Common myeloid progenitor, CD34-positive (primary cell): Measurements from ENCODE around the gene PCLO.

Experiments
- CTCF ChIA-PET: fragments of 350-600 bp; sonication (Branson Sonifier 250); formaldehyde crosslinking; loops from one replicate; lab custom pipeline; 2021; ENCODE audit warnings: antibody characterized with exemption; lab: Charles Lee
- POLR2A ChIA-PET: fragments of 350-600 bp; sonication (Branson Sonifier 250); formaldehyde crosslinking; loops from one replicate; lab custom pipeline; 2021; ENCODE audit warnings: antibody characterized with exemption; lab: Charles Lee
- DNase-seq, 3 donors: peaks; one replicate each; pipeline versions ENCODE4 v3.0.0 to v3.0.0-alpha.2; 2013
- H3K27ac ChIP-seq, 2 experiments: 1 replicate in 1 of 2; 2 replicates in 1 of 2; pipeline ENCODE4 v1.7.0; 2013; ENCODE audit warnings: inconsistent platforms in 2 of 2, low read length in 2 of 2, mild to moderate bottlenecking in 2 of 2, low read depth in 1 of 2, moderate library complexity in 1 of 2; ENCODE audit not compliant: severe bottlenecking in 2 of 2, insufficient read depth in 1 of 2, poor library complexity in 1 of 2
- H3K27me3 ChIP-seq, 5 experiments: replicated peaks in 2 of 5; 1 replicate in 3 of 5; 2 replicates in 2 of 5; pipeline versions ENCODE4 v1.6.1 to v1.7.0; 2013; ENCODE audit warnings: low read length in 4 of 5, mild to moderate bottlenecking in 2 of 5, moderate library complexity in 2 of 5, inconsistent platforms in 1 of 5; ENCODE audit not compliant: insufficient read depth in 5 of 5, control insufficient read depth in 4 of 5
- H3K36me3 ChIP-seq, 4 experiments: 1 replicate in 2 of 4; 2 replicates in 2 of 4; pipeline versions ENCODE4 v1.6.1 to v1.7.0; 2013; ENCODE audit warnings: low read length in 3 of 4, control low read depth in 1 of 4, mild to moderate bottlenecking in 1 of 4; ENCODE audit not compliant: control insufficient read depth in 4 of 4, insufficient read depth in 4 of 4
- H3K4me1 ChIP-seq, 4 experiments: 1 replicate in 3 of 4; 2 replicates in 1 of 4; pipeline versions ENCODE4 v1.6.1 to v1.7.1; 2013; ENCODE audit warnings: low read length in 3 of 4, mild to moderate bottlenecking in 3 of 4, control low read depth in 1 of 4, inconsistent platforms in 1 of 4, moderate library complexity in 1 of 4; ENCODE audit not compliant: control insufficient read depth in 4 of 4, insufficient read depth in 4 of 4; ENCODE audit errors: control extremely low read depth in 1 of 4
- H3K4me3 ChIP-seq, 7 experiments: 1 replicate in 4 of 7; 2 replicates in 3 of 7; pipeline versions ENCODE4 v1.5.1 to v1.7.0; 2013; ENCODE audit warnings: mild to moderate bottlenecking in 7 of 7, low read length in 6 of 7, moderate library complexity in 6 of 7, inconsistent platforms in 2 of 7, low read depth in 2 of 7, control low read depth in 1 of 7; ENCODE audit not compliant: insufficient read depth in 4 of 7, control insufficient read depth in 1 of 7; ENCODE audit errors: extremely low read depth in 1 of 7
- H3K9me3 ChIP-seq, 5 experiments: 1 replicate in 4 of 5; 2 replicates in 1 of 5; pipeline versions ENCODE4 v1.6.1 to v1.7.1; 2013; ENCODE audit warnings: low read length in 4 of 5, mild to moderate bottlenecking in 2 of 5, inconsistent platforms in 1 of 5, low read depth in 1 of 5, moderate library complexity in 1 of 5; ENCODE audit not compliant: control insufficient read depth in 4 of 5, insufficient read depth in 2 of 5; ENCODE audit errors: control extremely low read depth in 1 of 5
- WGBS: methylation state at CpG from one replicate; pipeline ENCODE4 v1.1.5; 2013; ENCODE audit not compliant: insufficient coverage; 5-methylcytosine and 5-hydroxymethylcytosine counted together

PCLO gene

GRCh38 chr7:82950436-82950835, 212.2 kb downstream of the PCLO start:
- POLR2A ChIA-PET = no interaction called here
- WGBS = 92% methylated on average over 4 of the region's 4 CpGs
- H3K27ac ChIP-seq = no peak overlapping the region

GRCh38 chr7:82945480-82945879, 217.2 kb downstream of the PCLO start:
- H3K4me1 ChIP-seq = no peaks in the 10 kb centered on the region
- ChIA-PET POLR2A (no interaction called here), CTCF (no interaction called here)
- no peak for DNase-seq
- no peaks in the 10 kb centered on the region for H3K9me3 ChIP-seq
- no peaks in the 10 kb centered on the region for H3K27me3 ChIP-seq
- H3K36me3 ChIP-seq = no peaks in the 10 kb centered on the region
- no CpG with 5 or more reads among the region's 3 CpGs for WGBS
- no peak overlapping the region for H3K27ac ChIP-seq
- H3K4me3 ChIP-seq = no peak overlapping the region

More at GRCh38 chr7:82950436-82950835, 212.2 kb downstream of the PCLO start:
- Histone ChIP-seq H3K4me3 (no peak overlapping the region), H3K4me1 (no peaks in the 10 kb centered on the region), H3K27me3 (no peaks in the 10 kb centered on the region), H3K36me3 (no peaks in the 10 kb centered on the region), H3K9me3 (no peaks in the 10 kb centered on the region)
- DNase-seq = no peak
- CTCF ChIA-PET = no interaction called here

GRCh38 chr7:82945056-82945455, 217.6 kb downstream of the PCLO start:
- ChIA-PET POLR2A (no interaction called here), CTCF (interaction anchor here (0.6 kb wide), 1 partner anchor 129 kb away, joined by 3 read pairs; no protein-coding TSS in a partner anchor)
- H3K36me3 ChIP-seq = no peaks in the 10 kb centered on the region
- WGBS = no CpG with 5 or more reads among the region's 4 CpGs
- no peaks in the 10 kb centered on the region for H3K9me3 ChIP-seq
- H3K27me3 ChIP-seq = no peaks in the 10 kb centered on the region
- no peaks in the 10 kb centered on the region for H3K4me1 ChIP-seq
- no peak overlapping the region for H3K27ac ChIP-seq
- DNase-seq = no peak
- no peak overlapping the region for H3K4me3 ChIP-seq

- Histone ChIP-seq H3K36me3 (no peaks in the 10 kb centered on the region), H3K4me1 (no peaks in the 10 kb centered on the region), H3K27ac (no peak overlapping the region), H3K9me3 (no peaks in the 10 kb centered on the region), H3K27me3 (no peaks in the 10 kb centered on the region), H3K4me3 (no peak overlapping the region)
- DNase-seq = no peak
- 100% methylated on average over 1 of the region's 1 CpG for WGBS
- ChIA-PET CTCF (no interaction called here), POLR2A (no interaction called here)
Observed at GRCh38 chr7:82932516-82932915, 230.2 kb downstream of the PCLO start.

GRCh38 chr7:82926477-82926876, 236.2 kb downstream of the PCLO start:
- H3K36me3 ChIP-seq = no peaks in the 10 kb centered on the region
- POLR2A ChIA-PET = no interaction called here
- H3K9me3 ChIP-seq = no peaks in the 10 kb centered on the region
- H3K27ac ChIP-seq = no peak overlapping the region
- 100% methylated on average over 1 of the region's 2 CpGs for WGBS
- DNase-seq = no peak
- CTCF ChIA-PET = no interaction called here
- H3K4me3 ChIP-seq = no peak overlapping the region
- H3K4me1 ChIP-seq = peaks cover 0 to 6% (median 0%) of the 10 kb centered on the region in 4 experiments
- no peaks in the 10 kb centered on the region for H3K27me3 ChIP-seq

GRCh38 chr7:82925331-82925730, 237.4 kb downstream of the PCLO start:
- H3K27ac ChIP-seq = no peak overlapping the region
- DNase-seq = no peak
- H3K9me3 ChIP-seq = no peaks in the 10 kb centered on the region
- ChIA-PET CTCF (no interaction called here), POLR2A (no interaction called here)
- peaks cover 0 to 6% (median 0%) of the 10 kb centered on the region in 4 experiments for H3K4me1 ChIP-seq
- no peaks in the 10 kb centered on the region for H3K27me3 ChIP-seq
- H3K4me3 ChIP-seq = no peak overlapping the region
- H3K36me3 ChIP-seq = no peaks in the 10 kb centered on the region

GRCh38 chr7:82906502-82906901, 256.2 kb downstream of the PCLO start:
- no peak overlapping the region for H3K27ac ChIP-seq
- no peak for DNase-seq
- no peaks in the 10 kb centered on the region for H3K9me3 ChIP-seq
- no peaks in the 10 kb centered on the region for H3K27me3 ChIP-seq
- no CpG with 5 or more reads among the region's 1 CpG for WGBS
- CTCF ChIA-PET = no interaction called here
- H3K4me3 ChIP-seq = no peak overlapping the region
- H3K36me3 ChIP-seq = no peaks in the 10 kb centered on the region
- H3K4me1 ChIP-seq = no peaks in the 10 kb centered on the region
- POLR2A ChIA-PET = no interaction called here
